Psoas muscle (tissue), 8 donors: Measurements from ENCODE around the gene STAC3. TPM values are rescaled to one million over a fixed set of nuclear protein-coding genes. Genes with fewer than 3 reads are reported as not detected.
"Not testable (repeated sequence)": the region's sequence is repeated elsewhere in the genome, so short reads cannot be mapped to it uniquely, and the experiment has no call there.

ENCODE experiments used
- ATAC-seq, 4 donors: fragments of 200-7000 bp; cut with Tn5 transposase; one replicate each; pipeline ENCODE4 v1.9.1; 2020; ENCODE audit warnings: moderate library complexity in 3 of 4, mild to moderate bottlenecking in 2 of 4
- DNase-seq, 2 donors: peaks; one replicate each; pipeline ENCODE4 v3.0.0-alpha.2; 2020
- H3K27ac ChIP-seq: fragments of 200-600 bp; one replicate; pipeline ENCODE4 v1.8.0; 2022
- H3K27me3 ChIP-seq, 3 donors: fragments of 200-600 bp in 1 of 3; one replicate each; pipeline versions ENCODE4 v1.6.1 to v1.8.0; 2013 to 2022; ENCODE audit warnings: low read length in 2 of 3, mild to moderate bottlenecking in 2 of 3, moderate library complexity in 1 of 3; ENCODE audit not compliant: insufficient read depth in 3 of 3
- H3K36me3 ChIP-seq, 2 donors: fragments of 200-600 bp in 1 of 2; one replicate each; pipeline versions ENCODE4 v1.6.1 to v1.8.0; 2013 to 2022; ENCODE audit warnings: low read depth in 1 of 2, mild to moderate bottlenecking in 1 of 2, moderate library complexity in 1 of 2; ENCODE audit not compliant: insufficient read depth in 1 of 2
- H3K4me1 ChIP-seq: fragments of 200-600 bp; one replicate; pipeline ENCODE4 v1.8.0; 2022
- H3K4me3 ChIP-seq: fragments of 200-600 bp; one replicate; pipeline ENCODE4 v1.8.0; 2022; ENCODE audit warnings: mild to moderate bottlenecking
- H3K9me3 ChIP-seq: fragments of 200-600 bp; one replicate; pipeline ENCODE4 v1.8.0; 2022
- CTCF ChIP-seq: fragments of 200-600 bp; IDR thresholded peaks from one replicate; pipeline ENCODE4 v1.8.0; 2022; ENCODE audit warnings: antibody characterized with exemption
- WGBS, 3 donors: extraction: QIAGEN DNeasy Blood & Tissue Kit; methylation state at CpG; one replicate each; pipeline versions ENCODE4 v1.1.6 to v1.1.7; 2013; 5-methylcytosine and 5-hydroxymethylcytosine counted together
- intact Hi-C, 2 donors: fragments of 100-400 bp; cut with DNase I; formaldehyde crosslinking; loops; one replicate each; pipeline versions ENCODE4 v1.11.0 to v1.14.2; 2022
- polyA plus RNA-seq, 3 donors: library from polyadenylated mRNA; stranded (reverse); fragments of 200-250 nt; gene quantifications; one replicate each; pipeline ENCODE4 v1.2.3, GENCODE V29; 2013
- total RNA-seq, 4 donors: library from RNA; stranded (reverse); fragmentation: NEBNext Ultra II Directional in 2 of 4; extraction: Animal tissue kit (Norgen Biotek cat#: 25700) in 2 of 4; gene quantifications; one replicate each; pipeline versions ENCODE4 v1.2.1 to v1.2.4, GENCODE V29; 2021 to 2023
- donor health status: healthy with polysubstance abuse.
- donor health status: DM: no; HTN: no; CAD: no; lungs with moderate emphysema.
- donor health status: Bipolar disorder and iron deficiency.
- donor health status: healthy.
- donor health status: DM: yes; HTN: yes; CAD: no.
- donor health status: DM: no; HTN: no; CAD: no.
- donor health status: DM: no; HTN: no; CAD: no.
- donor health status: DM: yes; HTN: yes; CAD: no.

The STAC3 gene
- total and polyA plus RNA-seq, 7 donors: 98.2 to 1,676 (median 868) TPM

- Histone ChIP-seq H3K4me1 (no peaks in the 10 kb centered on the region), H3K27me3 (no peaks in the 10 kb centered on the region), H3K9me3 (no peaks in the 10 kb centered on the region), H3K4me3 (no peak overlapping the region), H3K27ac (peak overlapping the region; percentile 55), H3K36me3 (peaks cover 4 to 76% of the 10 kb centered on the region in 2 donors)
- intact Hi-C loops: no loop called here
- DNase-seq (no peak), ATAC-seq (peak; percentile 75 to 88 (median 84))
- WGBS, 3 donors: 86 to 89% (median 86%) methylated on average over 9 of the region's 9 CpGs
- TF ChIP-seq CTCF: no peak
Observed at GRCh38 chr12:57280211-57281062, 29.4 kb upstream of the STAC3 start.

DNA sequence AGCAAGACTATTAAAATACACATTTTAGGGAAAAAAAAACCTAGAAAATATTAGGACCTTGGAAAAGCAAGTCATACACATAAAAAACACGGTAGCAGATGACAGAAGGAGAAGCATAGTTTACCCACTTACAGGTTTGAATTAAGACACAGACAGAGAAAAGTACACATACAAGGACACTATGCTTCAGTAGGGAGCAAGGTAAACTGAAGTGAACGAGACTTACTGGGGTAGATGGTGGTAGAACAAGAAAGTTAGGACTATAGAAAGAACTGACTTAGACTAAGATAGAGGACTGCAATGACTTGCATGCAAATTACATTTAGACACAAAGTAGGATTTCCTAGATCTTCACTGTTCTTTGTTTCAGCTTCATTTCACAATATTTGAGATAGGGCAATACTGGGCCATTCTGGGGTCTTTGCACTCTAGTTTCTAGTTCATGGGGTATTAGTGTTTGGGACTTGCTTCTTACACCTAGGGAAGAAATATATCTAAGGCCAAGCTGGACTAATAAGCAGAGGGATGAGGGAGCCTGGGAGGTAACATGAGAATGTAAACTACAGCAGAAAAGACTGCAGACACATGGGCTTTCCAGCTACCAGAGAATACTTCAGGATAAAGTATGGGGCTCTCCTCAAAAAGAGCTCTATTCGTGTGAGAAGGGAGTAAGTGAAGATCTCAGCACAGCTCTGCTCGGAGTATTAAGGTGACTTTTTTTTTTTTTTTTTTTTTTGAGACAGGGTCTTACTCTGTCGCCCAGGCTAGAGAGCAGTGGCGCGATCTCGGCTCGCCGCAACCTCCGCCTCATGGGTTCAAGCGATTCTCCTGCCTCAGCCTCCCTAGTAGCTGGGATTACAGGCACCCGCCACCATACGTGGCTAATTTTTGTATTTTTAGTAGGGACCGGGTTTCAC, 27.7 kb upstream of the STAC3 start:
- Histone ChIP-seq H3K4me1 (no peaks in the 10 kb centered on the region), H3K36me3 (peaks cover 4 to 72% of the 10 kb centered on the region in 2 donors), H3K4me3 (no peak overlapping the region), H3K27ac (no peak overlapping the region), H3K27me3 (no peaks in the 10 kb centered on the region), H3K9me3 (no peaks in the 10 kb centered on the region)
- no peak for DNase-seq
- TF ChIP-seq CTCF: no peak
- no peak for ATAC-seq
- 91 to 94% (median 93%) methylated on average over 14 to 15 of the region's 15 CpGs for WGBS, 3 donors
- intact Hi-C loops: no loop called here

- H3K27me3 ChIP-seq: no peaks in the 10 kb centered on the region
- no peak overlapping the region for H3K4me3 ChIP-seq
- H3K36me3 ChIP-seq: peaks cover 0 to 60% of the 10 kb centered on the region in 2 donors
- no peak overlapping the region for H3K27ac ChIP-seq
- ATAC-seq: peak in 2 of 4 donors; percentile 47 to 50
- DNase-seq: no peak
- intact Hi-C loops: loop anchor here in 1 of 2 donors (2.0 kb wide), 1 partner anchor 64 kb away; no protein-coding TSS in a partner anchor
- peaks cover 13% of the 10 kb centered on the region for H3K4me1 ChIP-seq
- H3K9me3 ChIP-seq: no peaks in the 10 kb centered on the region
- peak; percentile 49 for TF ChIP-seq CTCF
- 38 to 51% (median 43%) methylated on average over 4 of the region's 4 CpGs for WGBS, 3 donors
Observed at GRCh38 chr12:57276935-57277563, 26.1 kb upstream of the STAC3 start.

DNA sequence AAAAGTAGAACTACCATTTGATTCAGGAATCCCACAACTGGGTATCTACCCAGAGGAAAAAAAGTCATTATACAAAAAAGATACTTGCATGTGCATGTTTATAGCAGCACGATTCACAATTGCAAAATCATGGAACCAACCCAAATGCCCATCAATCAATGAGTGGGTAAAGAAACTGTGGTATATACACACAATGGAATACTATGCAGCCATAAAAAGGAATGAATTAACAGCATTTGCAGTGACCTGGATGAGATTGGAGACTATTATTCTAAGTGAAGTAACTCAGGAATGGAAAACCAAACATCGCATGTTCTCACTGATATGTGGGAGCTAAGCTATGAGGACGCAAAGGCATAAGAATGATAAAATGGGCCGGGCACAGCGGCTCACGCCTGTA, 25.2 kb upstream of the STAC3 start:
- WGBS, 3 donors: 96 to 98% (median 96%) methylated on average over 6 of the region's 6 CpGs
- Histone ChIP-seq H3K4me1 (peaks cover 15% of the 10 kb centered on the region), H3K36me3 (peaks cover 0 to 56% of the 10 kb centered on the region in 2 donors)
- ATAC-seq, H3K27me3 ChIP-seq, H3K4me3 ChIP-seq, H3K9me3 ChIP-seq, H3K27ac ChIP-seq, DNase-seq: not testable (repeated sequence)
- intact Hi-C loops: loop anchor here in 1 of 2 donors (2.0 kb wide), 1 partner anchor 63 kb away; no protein-coding TSS in a partner anchor
